ENCODE data around the gene PKN2.

PKN2 gene

GRCh38 chr1:88736633-88737248 is 52.7 kb downstream of the PKN2 start:
- DNase-seq: no peak

- no peak for DNase-seq
Measured at GRCh38 chr1:88737338-88737927, 53.4 kb downstream of the PKN2 start.

GRCh38 chr1:88740784-88741183 is 56.7 kb downstream of the PKN2 start:
- no peak for DNase-seq

- DNase-seq: no peak
Measured at GRCh38 chr1:88741413-88741812, 57.3 kb downstream of the PKN2 start.

- no peak for DNase-seq
Measured at GRCh38 chr1:88742531-88742930, 58.5 kb downstream of the PKN2 start.

GRCh38 chr1:88744142-88744541 is 60.1 kb downstream of the PKN2 start:
- no peak for DNase-seq

- DNase-seq: no peak
Measured at GRCh38 chr1:88746916-88747315, 62.8 kb downstream of the PKN2 start.

- no peak for DNase-seq
Measured at GRCh38 chr1:88751714-88752113, 67.6 kb downstream of the PKN2 start.

GRCh38 chr1:88753506-88753905 is 69.4 kb downstream of the PKN2 start:
- no peak for DNase-seq

GRCh38 chr1:88763649-88764406 is 79.8 kb downstream of the PKN2 start:
- no peak for DNase-seq

- no peak for DNase-seq
Measured at GRCh38 chr1:88768187-88768586, 84.1 kb downstream of the PKN2 start.

- no peak for DNase-seq
Measured at GRCh38 chr1:88768816-88769215, 84.7 kb downstream of the PKN2 start.

- DNase-seq: no peak
Measured at GRCh38 chr1:88773540-88774150, 89.6 kb downstream of the PKN2 start.

GRCh38 chr1:88774151-88774556 is 90.1 kb downstream of the PKN2 start:
- no peak for DNase-seq

GRCh38 chr1:88777604-88778149 is 93.6 kb downstream of the PKN2 start:
- DNase-seq: no peak

- DNase-seq: no peak
Measured at GRCh38 chr1:88779880-88780279, 95.8 kb downstream of the PKN2 start.

GRCh38 chr1:88780485-88780884 is 96.4 kb downstream of the PKN2 start:
- DNase-seq: peak; percentile 23

- no peak for DNase-seq
Measured at GRCh38 chr1:88783145-88783544, 99.1 kb downstream of the PKN2 start.

- no peak for DNase-seq
Measured at GRCh38 chr1:88784551-88784950, 100.5 kb downstream of the PKN2 start.

GRCh38 chr1:88787023-88787903 is 103.2 kb downstream of the PKN2 start:
- DNase-seq: peak; percentile 21

- DNase-seq: no peak
Measured at GRCh38 chr1:88791192-88791591, 107.1 kb downstream of the PKN2 start.

- DNase-seq: no peak
Measured at GRCh38 chr1:88799491-88799890, 115.4 kb downstream of the PKN2 start.
